Measurements from ENCODE around the gene FAM219A.
A peak's percentile ranks its signal among the peaks of the same experiment; 100 is the strongest.

DNA sequence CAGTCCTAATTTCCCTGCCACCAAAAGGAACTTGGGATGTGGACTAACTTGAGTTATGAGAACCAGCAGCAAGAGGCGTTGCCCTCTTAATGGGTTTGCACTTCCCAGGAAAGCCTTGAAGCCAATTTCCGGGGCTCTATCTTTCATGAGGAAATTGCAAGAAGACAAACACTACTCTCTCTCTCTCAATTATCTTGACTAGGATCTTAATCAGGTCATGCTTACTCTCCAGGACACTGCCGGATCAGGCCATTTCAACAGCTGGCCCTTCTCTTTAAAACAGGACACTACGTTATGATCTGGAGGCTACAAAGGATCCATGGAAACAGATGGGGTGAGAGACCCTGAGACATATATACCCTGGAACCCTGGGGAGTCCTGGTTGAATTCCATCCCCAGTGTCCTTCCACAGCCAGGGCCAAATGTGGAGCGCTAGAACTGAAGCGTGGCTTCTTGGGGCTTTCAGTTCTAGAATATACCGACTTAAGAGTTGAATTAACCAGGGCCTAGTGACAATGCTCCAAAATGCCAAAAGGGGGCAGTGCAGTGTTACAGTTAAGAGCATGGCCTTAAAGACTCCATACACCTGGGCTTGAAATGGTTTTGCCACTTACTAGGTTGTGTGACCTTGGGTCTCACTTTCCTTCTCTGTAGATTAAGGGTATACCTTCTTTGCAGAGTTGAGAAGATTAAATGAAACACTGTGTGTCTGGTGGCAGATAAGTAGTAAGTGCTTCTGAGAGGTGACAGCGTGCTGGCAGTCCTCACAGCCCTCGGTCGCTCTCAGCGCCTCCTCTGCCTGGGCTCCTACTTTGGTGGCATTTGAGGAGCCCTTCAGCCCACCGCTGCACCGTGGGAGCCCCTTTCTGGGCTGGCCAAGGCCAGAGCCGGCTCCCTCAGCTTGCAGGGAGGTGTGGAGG, 21.1 kb downstream of the FAM219A start:
- no peak for TF ChIP-seq EZH2phosphoT487 (conservative IDR thresholded peaks at IDR 0.05; ENCODE audit: low read length)
- TF ChIP-seq, protein P1, sequence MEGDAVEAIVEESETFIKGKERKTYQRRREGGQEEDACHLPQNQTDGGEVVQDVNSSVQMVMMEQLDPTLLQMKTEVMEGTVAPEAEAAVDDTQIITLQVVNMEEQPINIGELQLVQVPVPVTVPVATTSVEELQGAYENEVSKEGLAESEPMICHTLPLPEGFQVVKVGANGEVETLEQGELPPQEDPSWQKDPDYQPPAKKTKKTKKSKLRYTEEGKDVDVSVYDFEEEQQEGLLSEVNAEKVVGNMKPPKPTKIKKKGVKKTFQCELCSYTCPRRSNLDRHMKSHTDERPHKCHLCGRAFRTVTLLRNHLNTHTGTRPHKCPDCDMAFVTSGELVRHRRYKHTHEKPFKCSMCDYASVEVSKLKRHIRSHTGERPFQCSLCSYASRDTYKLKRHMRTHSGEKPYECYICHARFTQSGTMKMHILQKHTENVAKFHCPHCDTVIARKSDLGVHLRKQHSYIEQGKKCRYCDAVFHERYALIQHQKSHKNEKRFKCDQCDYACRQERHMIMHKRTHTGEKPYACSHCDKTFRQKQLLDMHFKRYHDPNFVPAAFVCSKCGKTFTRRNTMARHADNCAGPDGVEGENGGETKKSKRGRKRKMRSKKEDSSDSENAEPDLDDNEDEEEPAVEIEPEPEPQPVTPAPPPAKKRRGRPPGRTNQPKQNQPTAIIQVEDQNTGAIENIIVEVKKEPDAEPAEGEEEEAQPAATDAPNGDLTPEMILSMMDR (IDR thresholded peaks at IDR 0.05; ENCODE audit: insufficient read depth, low read length, poor library complexity, severe bottlenecking), result peak; percentile 82

All from SU-DHL-6 (cell line).